Adipocyte (in vitro differentiated cells): ENCODE measurements around the gene FKBP10.
A peak's percentile ranks its signal among the peaks of the same experiment; 100 is the strongest.
"Not testable (repeated sequence)": the region's sequence is repeated elsewhere in the genome, so short reads cannot be mapped to it uniquely, and the experiment has no call there.

Experiments used
- DNase-seq: peaks from one replicate; pipeline ENCODE4 v3.0.0-alpha.2; 2015; ENCODE audit warnings: low read depth
- H3K27me3 ChIP-seq: replicated peaks from 2 replicates; pipeline ENCODE4 v1.7.0; 2013; ENCODE audit warnings: mild to moderate bottlenecking, low read length, moderate library complexity; ENCODE audit not compliant: control insufficient read depth, insufficient read depth
- H3K36me3 ChIP-seq: 2 replicates; pipeline ENCODE4 v1.7.0; 2013; ENCODE audit warnings: low read length, mild to moderate bottlenecking, moderate library complexity; ENCODE audit not compliant: control insufficient read depth, insufficient read depth, severe bottlenecking
- H3K4me1 ChIP-seq: 2 replicates; pipeline ENCODE4 v1.7.0; 2013; ENCODE audit warnings: mild to moderate bottlenecking, low read length, moderate library complexity; ENCODE audit not compliant: control insufficient read depth, insufficient read depth
- H3K4me3 ChIP-seq: 2 replicates; pipeline ENCODE4 v1.7.0; 2013; ENCODE audit warnings: mild to moderate bottlenecking, low read length, moderate library complexity
- H3K9ac ChIP-seq: 2 replicates; pipeline ENCODE4 v1.7.0; 2013; ENCODE audit warnings: mild to moderate bottlenecking, low read length, moderate library complexity
- H3K9me3 ChIP-seq: 2 replicates; pipeline ENCODE4 v1.7.0; 2013; ENCODE audit warnings: mild to moderate bottlenecking, low read length, moderate library complexity; ENCODE audit not compliant: control insufficient read depth

Gene FKBP10

DNA sequence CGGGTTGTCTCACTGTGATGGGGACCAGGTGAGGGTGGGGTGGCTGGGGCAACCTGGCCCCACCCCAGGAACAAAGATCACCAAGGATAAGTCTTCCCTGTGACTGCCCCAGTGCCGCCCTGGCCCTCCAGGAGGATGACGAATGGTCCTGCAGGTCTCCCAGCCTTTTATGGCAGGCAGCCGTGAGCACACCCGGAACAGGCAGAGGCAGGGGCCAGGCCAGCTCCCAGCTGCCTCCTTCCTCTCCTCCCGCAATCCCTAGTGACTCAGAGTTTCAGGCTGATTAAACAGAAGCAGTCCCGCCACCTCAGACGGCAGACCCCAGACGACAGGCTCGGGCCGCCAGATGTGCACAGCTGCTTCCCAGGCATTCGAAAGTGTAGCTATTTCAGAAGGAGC lies 39.6 kb upstream of the FKBP10 start:
- Histone ChIP-seq H3K9me3 (no peaks in the 10 kb centered on the region), H3K9ac (no peak overlapping the region), H3K27me3 (peaks cover 24% of the 10 kb centered on the region), H3K4me3 (no peak overlapping the region), H3K36me3 (no peaks in the 10 kb centered on the region), H3K4me1 (peaks cover 9% of the 10 kb centered on the region)
- peak; percentile 66 for DNase-seq

DNA sequence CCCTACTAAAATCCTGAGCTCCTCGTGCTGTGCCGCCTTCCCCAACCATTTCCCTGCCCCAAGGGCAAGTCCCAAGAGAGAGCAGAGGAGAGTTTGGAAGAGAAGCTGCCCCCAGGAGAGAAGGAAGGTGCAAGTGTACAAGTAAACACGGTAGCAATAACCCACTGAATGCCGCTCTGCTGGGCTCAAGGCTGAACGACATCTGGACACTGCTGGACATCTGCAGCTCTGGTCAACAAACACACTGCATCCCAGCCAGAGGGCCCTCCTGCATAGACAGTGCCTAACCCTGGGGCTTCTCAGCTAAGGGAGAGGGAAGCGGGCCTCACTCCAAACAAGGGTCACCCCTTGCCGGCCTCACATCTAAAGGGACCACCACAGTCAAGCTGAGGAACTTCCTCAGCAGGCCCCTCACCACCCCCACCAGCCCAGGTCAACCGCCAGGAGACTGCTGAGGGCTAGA lies 39.0 kb upstream of the FKBP10 start:
- Histone ChIP-seq H3K9ac (no peak overlapping the region), H3K9me3 (no peaks in the 10 kb centered on the region), H3K27me3 (peaks cover 24% of the 10 kb centered on the region), H3K4me1 (peaks cover 9% of the 10 kb centered on the region), H3K4me3 (no peak overlapping the region), H3K36me3 (no peaks in the 10 kb centered on the region)
- no peak for DNase-seq

DNA sequence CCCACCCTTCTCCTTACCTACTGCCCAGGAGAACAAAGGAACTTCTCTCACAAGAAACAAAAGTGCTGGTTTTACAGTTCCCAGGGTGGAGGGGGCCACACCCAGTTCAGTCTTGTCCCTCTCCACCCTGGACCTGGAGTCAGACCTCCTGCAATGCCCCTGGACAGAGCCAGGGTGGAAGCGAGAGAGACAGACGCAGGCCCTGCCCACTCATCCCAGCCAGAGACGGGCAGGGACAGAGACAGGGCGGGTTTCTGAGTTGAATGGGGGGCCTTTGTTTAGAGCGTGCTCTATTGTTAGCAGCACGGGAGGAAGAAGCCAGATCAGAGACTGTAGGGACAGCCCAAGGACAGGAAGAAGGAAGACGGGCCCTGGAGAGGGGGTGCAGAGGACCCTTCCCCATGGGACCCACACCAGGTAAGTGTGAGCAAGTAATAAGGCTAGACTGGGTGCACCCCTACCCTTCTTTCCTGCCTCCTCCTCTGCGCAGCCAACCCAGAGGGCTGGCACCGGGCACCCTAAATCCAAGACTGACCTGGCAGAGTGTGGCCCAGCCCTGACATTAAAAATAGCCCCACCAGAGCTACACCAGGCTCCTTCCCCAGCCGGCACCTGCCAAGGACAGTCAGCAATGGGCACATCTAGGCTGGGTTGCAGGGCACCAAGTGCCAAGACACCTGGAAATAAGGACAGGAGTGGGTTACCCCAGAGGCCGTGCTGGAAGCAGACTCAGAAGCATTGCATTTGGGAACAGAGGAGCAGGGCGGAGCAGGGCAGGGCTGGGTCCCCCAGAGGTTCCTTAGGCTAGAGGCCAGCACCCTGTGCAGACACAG lies 37.2 kb upstream of the FKBP10 start:
- Histone ChIP-seq H3K9ac (no peak overlapping the region), H3K9me3 (no peaks in the 10 kb centered on the region), H3K4me1 (peaks cover 9% of the 10 kb centered on the region), H3K4me3 (no peak overlapping the region), H3K27me3 (peaks cover 20% of the 10 kb centered on the region), H3K36me3 (no peaks in the 10 kb centered on the region)
- no peak for DNase-seq

DNA sequence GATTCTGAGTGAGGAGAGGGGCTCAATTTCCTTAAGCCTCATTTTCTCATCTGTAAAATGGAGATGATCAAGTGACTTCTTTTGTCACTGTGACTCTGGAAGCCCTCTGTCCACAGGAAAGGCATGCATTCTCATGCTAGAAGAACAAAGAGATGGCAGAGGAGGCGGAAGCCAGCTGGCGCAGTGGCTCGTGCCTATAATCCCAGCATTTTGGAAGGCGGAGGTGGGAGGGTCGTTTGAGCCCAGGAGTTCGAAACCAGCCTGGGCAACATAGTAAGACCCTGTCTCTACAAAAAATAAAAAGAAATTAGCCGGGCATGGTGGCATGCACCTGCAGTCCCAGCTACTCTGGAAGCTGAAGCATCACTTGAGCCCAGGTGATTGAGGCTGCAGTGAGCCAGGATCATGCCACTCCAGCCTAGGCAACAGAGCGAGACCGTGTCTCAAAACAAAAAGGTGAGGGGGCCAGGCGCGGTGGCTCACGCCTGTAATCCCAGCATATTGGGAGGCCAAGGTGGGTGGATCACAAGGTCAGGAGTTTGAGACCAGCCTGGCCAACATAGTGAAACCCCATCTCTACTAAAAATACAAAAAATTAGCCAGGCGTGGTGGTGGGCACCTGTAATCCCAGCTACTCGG lies 36.4 kb upstream of the FKBP10 start:
- H3K9me3 ChIP-seq, H3K4me3 ChIP-seq, H3K9ac ChIP-seq, H3K36me3 ChIP-seq, DNase-seq, H3K4me1 ChIP-seq: not testable (repeated sequence)
- H3K27me3 ChIP-seq: peaks cover 18% of the 10 kb centered on the region

GRCh38 chr17:41777157-41777573 lies 35.6 kb upstream of the FKBP10 start:
- H3K4me1 ChIP-seq: peaks cover 9% of the 10 kb centered on the region
- no peaks in the 10 kb centered on the region for H3K36me3 ChIP-seq
- no peak overlapping the region for H3K9ac ChIP-seq

DNA sequence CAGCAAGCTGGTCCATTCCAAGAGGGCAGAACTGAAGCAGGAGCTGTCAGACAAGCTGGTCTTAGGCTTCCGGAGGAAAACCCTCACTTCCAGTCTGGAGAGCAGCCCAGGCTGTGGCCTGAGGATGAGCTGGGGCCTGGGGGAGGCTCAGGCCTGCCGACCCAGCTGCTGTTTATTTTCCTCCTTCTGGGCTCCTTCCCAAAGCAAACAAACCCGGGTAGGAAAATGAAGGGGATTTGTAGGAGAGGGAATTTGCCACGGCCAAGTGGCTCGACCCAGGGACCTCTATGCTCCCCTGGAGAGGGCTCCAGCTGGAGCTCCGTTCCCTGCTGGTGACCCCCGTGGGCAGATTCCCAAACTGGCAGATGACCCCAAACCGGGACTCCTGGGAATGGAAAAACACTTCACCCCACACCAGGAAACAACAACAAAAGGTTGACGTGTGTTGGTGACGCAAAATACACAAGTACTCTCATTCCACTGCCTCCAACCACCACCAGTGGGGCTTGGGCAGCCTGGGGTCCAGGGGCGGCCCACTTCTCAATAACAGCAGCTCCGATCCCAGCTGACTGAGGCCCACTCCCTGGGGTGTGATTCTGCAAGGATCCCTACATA lies 35.1 kb upstream of the FKBP10 start:
- DNase-seq: peak; percentile 80

More at GRCh38 chr17:41777157-41777573, 35.6 kb upstream of the FKBP10 start:
- Histone ChIP-seq H3K27me3 (peaks cover 14% of the 10 kb centered on the region), H3K9me3 (no peaks in the 10 kb centered on the region), H3K4me3 (no peak overlapping the region)
- no peak for DNase-seq

GRCh38 chr17:41779954-41780353 lies 32.9 kb upstream of the FKBP10 start:
- Histone ChIP-seq H3K4me1 (peaks cover 9% of the 10 kb centered on the region), H3K9ac (no peak overlapping the region), H3K36me3 (no peaks in the 10 kb centered on the region), H3K27me3 (peaks cover 5% of the 10 kb centered on the region), H3K9me3 (no peaks in the 10 kb centered on the region), H3K4me3 (no peak overlapping the region)
- DNase-seq: no peak

More for the DNA sequence above, 35.1 kb upstream of the FKBP10 start:
- Histone ChIP-seq H3K9ac (no peak overlapping the region), H3K4me1 (peaks cover 9% of the 10 kb centered on the region), H3K27me3 (peaks cover 10% of the 10 kb centered on the region), H3K9me3 (no peaks in the 10 kb centered on the region), H3K36me3 (no peaks in the 10 kb centered on the region), H3K4me3 (no peak overlapping the region)

DNA sequence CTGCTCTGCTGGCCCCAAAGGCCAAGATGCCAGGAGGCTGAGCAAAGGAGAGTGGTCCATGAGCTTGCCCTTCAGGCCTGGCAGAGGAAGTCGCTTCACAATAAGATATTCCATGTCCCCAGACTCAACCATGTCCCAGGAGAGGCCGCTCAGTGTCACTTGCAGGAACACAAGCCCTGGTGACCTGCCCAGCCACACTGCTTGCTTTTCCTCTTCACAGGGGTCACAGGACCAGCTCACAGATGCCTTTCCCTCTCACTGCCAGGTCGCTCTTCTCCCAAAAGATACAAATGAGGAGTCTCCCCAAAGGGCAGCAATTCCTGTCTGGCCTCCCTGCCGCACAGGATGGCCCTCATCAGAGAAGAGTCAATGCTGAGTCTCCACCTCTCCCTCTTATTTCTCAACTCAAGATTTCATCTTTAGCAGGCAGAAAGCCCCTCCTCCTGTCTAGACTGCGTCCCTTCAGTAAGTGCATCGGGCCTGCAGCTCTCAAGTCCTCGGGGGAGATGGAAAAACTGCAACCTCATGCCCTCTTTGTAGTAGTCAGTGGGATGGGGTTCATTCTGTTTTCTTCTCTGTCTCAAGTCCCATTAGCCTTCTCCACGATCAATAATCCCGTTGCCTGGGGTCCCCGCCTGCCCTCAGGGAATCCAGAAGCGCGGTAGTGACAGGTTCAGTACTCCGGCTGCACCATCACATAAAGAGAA lies 31.2 kb upstream of the FKBP10 start:
- DNase-seq: no peak

DNA sequence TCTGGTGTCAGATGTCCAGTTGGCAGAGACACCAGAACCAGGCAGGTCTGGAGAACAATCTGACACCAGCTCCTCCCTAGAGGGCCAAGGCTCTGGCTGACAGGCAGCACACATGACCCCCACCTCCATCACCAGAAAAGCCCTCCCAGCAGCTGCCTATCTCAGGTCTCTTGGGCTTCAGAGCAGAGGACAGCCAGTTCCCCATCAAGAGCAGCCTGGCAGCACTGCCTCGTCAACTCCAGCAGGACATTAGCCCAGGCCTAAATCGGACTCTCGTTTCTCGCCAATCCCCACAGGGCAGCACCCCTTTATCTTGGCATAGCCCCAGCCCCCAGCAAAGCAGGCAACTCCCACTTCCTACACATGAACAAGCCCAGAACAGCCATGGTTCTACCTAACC lies 30.7 kb upstream of the FKBP10 start:
- no peaks in the 10 kb centered on the region for H3K36me3 ChIP-seq
- H3K27me3 ChIP-seq: peaks cover 17% of the 10 kb centered on the region
- peaks cover 14% of the 10 kb centered on the region for H3K4me1 ChIP-seq
- H3K9me3 ChIP-seq: no peaks in the 10 kb centered on the region
- H3K9ac ChIP-seq: no peak overlapping the region
- no peak overlapping the region for H3K4me3 ChIP-seq
- no peak for DNase-seq

More for the DNA sequence above, 31.2 kb upstream of the FKBP10 start:
- Histone ChIP-seq H3K4me1 (peaks cover 16% of the 10 kb centered on the region), H3K9ac (no peak overlapping the region), H3K4me3 (no peak overlapping the region), H3K27me3 (peaks cover 17% of the 10 kb centered on the region), H3K9me3 (no peaks in the 10 kb centered on the region), H3K36me3 (no peaks in the 10 kb centered on the region)

DNA sequence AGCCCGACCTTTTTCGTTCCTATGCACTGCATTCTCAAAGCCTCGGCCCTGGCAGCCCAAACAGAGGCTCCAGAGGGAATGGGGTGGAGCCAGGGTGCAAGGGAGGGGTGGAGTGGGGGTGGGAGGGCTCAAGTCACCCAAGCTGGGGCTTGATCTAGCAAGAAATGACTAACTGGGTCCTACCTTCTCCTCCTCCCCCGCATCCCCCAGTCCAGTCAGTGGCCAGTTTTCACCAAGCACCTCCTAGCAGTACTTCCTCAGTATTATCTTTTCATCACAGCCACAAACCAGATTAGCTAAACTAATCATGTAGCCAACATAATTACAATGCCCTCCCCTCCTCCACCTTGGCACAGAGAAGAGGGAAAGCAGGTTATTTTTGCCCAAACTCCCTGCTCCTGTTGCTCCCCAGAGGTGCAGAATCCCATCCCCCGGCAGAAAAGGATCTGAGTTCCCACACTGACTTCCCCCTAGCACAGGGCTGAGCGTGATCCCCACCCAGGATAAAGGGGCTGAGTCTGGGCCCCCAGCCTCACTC lies 28.5 kb upstream of the FKBP10 start:
- H3K9me3 ChIP-seq: no peaks in the 10 kb centered on the region
- H3K36me3 ChIP-seq: no peaks in the 10 kb centered on the region
- DNase-seq: no peak
- no peak overlapping the region for H3K9ac ChIP-seq
- peaks cover 7% of the 10 kb centered on the region for H3K4me1 ChIP-seq
- H3K27me3 ChIP-seq: peaks cover 17% of the 10 kb centered on the region
- H3K4me3 ChIP-seq: no peak overlapping the region
